ENCODE measurements around the gene MMP2.
A peak's percentile ranks its signal among the peaks of the same experiment; 100 is the strongest.

Gene MMP2

DNA sequence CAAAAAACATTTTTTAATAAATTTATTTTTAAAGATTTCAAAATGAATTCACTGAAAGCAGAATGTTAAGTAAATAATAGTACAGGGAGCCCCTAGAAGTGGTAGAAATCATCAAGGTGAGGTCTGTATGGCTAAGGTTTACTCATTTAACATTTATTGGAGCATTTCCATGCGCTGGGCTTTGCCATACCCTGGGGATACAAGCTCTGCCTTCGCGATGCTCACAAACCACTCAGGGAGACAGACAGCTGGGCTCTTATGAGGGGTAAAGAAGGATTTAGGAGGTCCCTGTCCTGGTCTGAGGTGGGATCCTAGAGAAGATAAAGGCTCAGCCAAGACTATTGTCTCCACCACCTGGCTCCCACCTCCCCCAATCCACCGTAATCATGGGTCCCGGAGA lies 18.6 kb downstream of the MMP2 start:
- no peak for ATAC-seq
- Mint-ChIP-seq H3K4me3 (no peak overlapping the region), H3K27ac (no peak overlapping the region), H3K4me1 (peaks cover 23% of the 10 kb centered on the region), H3K27me3 (peaks cover 16% of the 10 kb centered on the region), H3K9me3 (no peaks in the 10 kb centered on the region)
- no peak for DNase-seq

GRCh38 chr16:55498101-55498500 lies 19.1 kb downstream of the MMP2 start:
- DNase-seq, result no peak
- Mint-ChIP-seq H3K27ac (no peak overlapping the region), H3K4me1 (peaks cover 23% of the 10 kb centered on the region), H3K27me3 (peaks cover 16% of the 10 kb centered on the region), H3K4me3 (no peak overlapping the region), H3K9me3 (no peaks in the 10 kb centered on the region)
- ATAC-seq, result no peak

DNA sequence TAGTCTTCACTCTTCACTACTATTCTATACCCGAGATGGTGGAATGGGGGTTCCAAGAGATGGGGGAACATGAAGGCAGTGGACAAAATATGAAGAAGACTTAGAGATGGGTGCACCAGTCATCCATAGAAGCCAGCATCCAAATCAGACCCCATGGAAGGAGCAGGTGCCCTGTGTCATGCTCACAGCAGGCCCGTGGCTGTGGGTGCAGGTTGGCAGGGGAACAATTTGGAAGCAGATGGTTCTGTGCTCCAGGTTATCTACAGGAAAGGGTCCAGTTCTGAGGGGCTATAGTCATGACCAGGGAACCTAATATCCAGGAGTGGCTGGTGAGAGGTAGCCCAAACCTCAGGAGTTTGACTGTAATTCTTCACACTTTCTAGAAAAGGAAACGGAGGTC lies 20.3 kb downstream of the MMP2 start:
- ATAC-seq (no peak), DNase-seq (no peak)
- H3K27ac Mint-ChIP-seq, result no peak overlapping the region
- H3K9me3 Mint-ChIP-seq, result no peaks in the 10 kb centered on the region
- H3K4me1 Mint-ChIP-seq, result peaks cover 23% of the 10 kb centered on the region
- peaks cover 16% of the 10 kb centered on the region for H3K27me3 Mint-ChIP-seq
- no peak overlapping the region for H3K4me3 Mint-ChIP-seq

DNA sequence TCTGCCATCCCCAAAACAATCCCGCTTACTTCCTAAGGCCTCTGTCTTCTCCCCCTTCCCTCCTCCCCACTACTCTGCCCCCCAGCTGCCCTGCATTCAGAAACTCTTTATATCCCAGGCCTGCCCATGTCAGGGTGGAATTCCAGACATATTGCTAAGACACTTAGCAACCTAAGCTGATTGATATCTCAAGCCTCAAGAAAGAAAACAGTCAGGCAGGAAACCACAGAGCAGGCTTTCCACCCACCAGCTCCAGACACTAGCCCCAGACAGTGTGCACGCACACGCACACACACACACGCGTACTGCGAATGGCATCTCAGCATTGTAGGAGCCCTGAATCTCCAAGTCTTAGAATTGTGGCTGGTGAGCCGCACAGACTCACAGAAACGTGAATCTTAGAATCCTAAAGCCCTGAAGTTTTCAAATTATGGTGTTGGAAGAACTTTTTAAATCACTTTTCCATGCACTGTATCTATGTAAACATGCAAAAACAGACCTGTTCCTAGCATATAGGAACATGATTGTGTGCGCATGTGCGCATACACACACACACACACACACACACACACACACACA lies 21.0 kb downstream of the MMP2 start:
- Mint-ChIP-seq H3K4me1 (peaks cover 23% of the 10 kb centered on the region), H3K9me3 (no peaks in the 10 kb centered on the region), H3K27ac (peak overlapping the region in 1 of 2 donors; percentile 44), H3K27me3 (peaks cover 16% of the 10 kb centered on the region), H3K4me3 (no peak overlapping the region)
- DNase-seq, result peak in 1 of 2 donors; percentile 7
- ATAC-seq, result peak; percentile 76

- peak overlapping the region in 1 of 2 donors; percentile 34 for H3K27ac Mint-ChIP-seq
- ATAC-seq, result peak; percentile 13
- peaks cover 16% of the 10 kb centered on the region for H3K27me3 Mint-ChIP-seq
These were observed 21.6 kb downstream of the MMP2 start for GRCh38 chr16:55500530-55501011.

DNA sequence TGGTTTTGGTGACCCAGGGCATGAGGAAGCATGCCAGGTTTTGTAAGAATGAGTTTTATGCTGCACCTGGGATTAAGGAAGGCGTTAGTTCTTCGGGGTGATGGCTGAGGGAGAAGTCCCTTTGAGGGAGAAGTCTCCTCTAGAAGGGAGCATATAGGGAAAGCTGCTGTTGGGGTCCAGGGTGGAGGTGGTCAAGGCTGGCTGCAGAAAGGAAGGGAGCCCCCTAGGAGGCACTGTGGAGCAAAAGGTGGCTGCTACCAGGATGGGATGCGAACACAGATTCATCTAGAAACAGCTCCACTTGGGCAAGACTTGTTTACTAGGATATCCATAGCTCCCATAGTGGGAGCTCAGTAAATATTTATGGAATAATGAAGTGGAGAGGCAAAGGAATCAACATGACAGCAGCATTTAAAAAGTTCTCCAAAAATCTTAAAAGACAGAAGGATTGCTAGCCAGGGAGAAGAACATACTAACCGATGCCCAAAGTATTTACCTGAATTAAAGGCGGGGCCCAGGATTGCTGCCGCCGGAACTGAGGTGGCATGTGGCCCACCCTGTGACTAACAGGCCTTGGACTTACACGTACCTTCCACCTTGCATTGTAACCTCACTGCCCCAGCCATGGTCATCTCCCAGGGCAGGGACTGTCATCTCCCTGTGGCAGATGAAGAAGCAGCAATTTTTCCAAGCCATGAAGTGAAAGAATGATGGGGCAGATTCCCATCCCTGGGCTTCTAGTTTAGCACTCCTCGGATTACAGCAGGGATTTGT lies 22.7 kb downstream of the MMP2 start:
- DNase-seq (no peak), ATAC-seq (no peak)
- H3K27me3 Mint-ChIP-seq, result peaks cover 15% of the 10 kb centered on the region
- H3K4me3 Mint-ChIP-seq, result no peak overlapping the region
- H3K27ac Mint-ChIP-seq, result no peak overlapping the region
- H3K4me1 Mint-ChIP-seq, result peaks cover 21% of the 10 kb centered on the region
- no peaks in the 10 kb centered on the region for H3K9me3 Mint-ChIP-seq

More at GRCh38 chr16:55500530-55501011, 21.6 kb downstream of the MMP2 start:
- Mint-ChIP-seq H3K4me1 (peaks cover 23% of the 10 kb centered on the region), H3K9me3 (no peaks in the 10 kb centered on the region), H3K4me3 (no peak overlapping the region)
- no peak for DNase-seq

DNA sequence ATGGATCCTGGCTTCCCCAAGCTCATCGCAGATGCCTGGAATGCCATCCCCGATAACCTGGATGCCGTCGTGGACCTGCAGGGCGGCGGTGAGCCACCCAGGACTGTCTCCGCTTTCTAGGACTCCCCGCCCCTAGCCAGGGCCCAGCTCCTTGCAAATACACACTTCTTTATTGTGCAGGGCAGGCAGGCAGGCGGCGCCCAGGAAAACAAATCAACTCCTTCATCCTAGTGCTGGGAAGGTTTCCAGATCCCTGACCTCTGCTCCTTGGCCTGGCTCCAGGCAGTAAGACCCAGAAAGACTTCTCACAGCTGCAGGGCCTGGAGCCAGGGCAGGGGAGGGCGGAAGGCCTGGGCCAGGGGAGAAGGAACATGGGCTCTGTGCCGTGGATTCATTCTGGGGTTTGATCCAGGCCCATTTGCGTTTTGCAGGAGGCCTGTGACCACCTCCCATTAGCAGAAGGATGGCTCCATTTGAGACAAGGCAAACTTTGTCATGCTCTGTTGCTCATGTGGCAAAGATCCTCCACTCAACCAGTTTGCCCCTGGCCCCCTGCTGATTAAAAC lies 23.9 kb downstream of the MMP2 start:
- Mint-ChIP-seq H3K4me3 (no peak overlapping the region), H3K9me3 (no peaks in the 10 kb centered on the region), H3K27me3 (peaks cover 19% of the 10 kb centered on the region), H3K4me1 (peaks cover 17% of the 10 kb centered on the region), H3K27ac (no peak overlapping the region)
- DNase-seq, result no peak
- ATAC-seq, result no peak

GRCh38 chr16:55503726-55504550 lies 24.9 kb downstream of the MMP2 start:
- Mint-ChIP-seq H3K27ac (no peak overlapping the region), H3K4me1 (peaks cover 22% of the 10 kb centered on the region), H3K27me3 (peaks cover 30% of the 10 kb centered on the region), H3K4me3 (no peak overlapping the region), H3K9me3 (no peaks in the 10 kb centered on the region)
- DNase-seq (no peak), ATAC-seq (no peak)

GRCh38 chr16:55505333-55506015 lies 26.5 kb downstream of the MMP2 start:
- DNase-seq (no peak), ATAC-seq (no peak)
- no peak overlapping the region for H3K27ac Mint-ChIP-seq
- no peak overlapping the region for H3K4me3 Mint-ChIP-seq
- peaks cover 17% of the 10 kb centered on the region for H3K4me1 Mint-ChIP-seq
- H3K9me3 Mint-ChIP-seq, result no peaks in the 10 kb centered on the region
- peaks cover 38% of the 10 kb centered on the region for H3K27me3 Mint-ChIP-seq

DNA sequence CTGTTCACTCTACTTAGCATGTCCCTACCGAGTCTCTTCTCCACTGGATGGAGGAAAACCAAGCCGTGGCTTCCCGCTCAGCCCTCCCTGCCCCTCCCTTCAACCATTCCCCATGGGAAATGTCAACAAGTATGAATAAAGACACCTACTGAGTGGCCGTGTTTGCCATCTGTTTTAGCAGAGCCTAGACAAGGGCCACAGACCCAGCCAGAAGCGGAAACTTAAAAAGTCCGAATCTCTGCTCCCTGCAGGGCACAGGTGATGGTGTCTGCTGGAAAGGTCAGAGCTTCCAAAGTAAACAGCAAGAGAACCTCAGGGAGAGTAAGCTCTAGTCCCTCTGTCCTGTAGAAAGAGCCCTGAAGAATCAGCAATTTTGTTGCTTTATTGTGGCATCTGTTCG lies 27.1 kb downstream of the MMP2 start:
- peaks cover 15% of the 10 kb centered on the region for H3K4me1 Mint-ChIP-seq
- H3K9me3 Mint-ChIP-seq, result no peaks in the 10 kb centered on the region
- no peak for ATAC-seq
- no peak for DNase-seq
- no peak overlapping the region for H3K4me3 Mint-ChIP-seq
- H3K27me3 Mint-ChIP-seq, result peaks cover 35% of the 10 kb centered on the region
- H3K27ac Mint-ChIP-seq, result no peak overlapping the region

GRCh38 chr16:55506708-55507107 lies 27.7 kb downstream of the MMP2 start:
- H3K4me1 Mint-ChIP-seq, result peaks cover 15% of the 10 kb centered on the region
- ATAC-seq, result no peak
- H3K4me3 Mint-ChIP-seq, result no peak overlapping the region
- H3K27ac Mint-ChIP-seq, result no peak overlapping the region
- H3K9me3 Mint-ChIP-seq, result peaks cover 0 to under 1% of the 10 kb centered on the region in 2 donors
- peaks cover 35% of the 10 kb centered on the region for H3K27me3 Mint-ChIP-seq
- DNase-seq, result no peak

GRCh38 chr16:55508271-55508921 lies 29.4 kb downstream of the MMP2 start:
- Mint-ChIP-seq H3K27me3 (peaks cover 41% of the 10 kb centered on the region), H3K27ac (no peak overlapping the region), H3K9me3 (peaks cover 9 to 17% of the 10 kb centered on the region in 2 donors), H3K4me1 (peaks cover 15% of the 10 kb centered on the region), H3K4me3 (peak overlapping the region; percentile 66 to 72)
- DNase-seq (no peak), ATAC-seq (no peak)

GRCh38 chr16:55508941-55509931 lies 30.2 kb downstream of the MMP2 start, which contains the start of gene LPCAT2:
LPCAT2 (plus strand) TSS chr16:55509072; CDS start chr16:55509182, 110 bp downstream.
- DNase-seq, result peak; percentile 31 to 32
- peaks cover 9 to 17% of the 10 kb centered on the region in 2 donors for H3K9me3 Mint-ChIP-seq
- H3K27ac Mint-ChIP-seq, result peak within 1 kb of the TSS in 1 of 2 donors; percentile 77
- peak; percentile 72 for ATAC-seq
- peaks cover 15% of the 10 kb centered on the region for H3K4me1 Mint-ChIP-seq
- H3K4me3 Mint-ChIP-seq, result peak within 1 kb of the TSS; percentile 66 to 72
- H3K27me3 Mint-ChIP-seq, result peaks cover 41% of the 10 kb centered on the region
